ENCODE results near the gene DHRS7B. TPM values are rescaled to one million over a fixed set of nuclear protein-coding genes. Genes with fewer than 3 reads are reported as not detected.

The DHRS7B gene, protein sequence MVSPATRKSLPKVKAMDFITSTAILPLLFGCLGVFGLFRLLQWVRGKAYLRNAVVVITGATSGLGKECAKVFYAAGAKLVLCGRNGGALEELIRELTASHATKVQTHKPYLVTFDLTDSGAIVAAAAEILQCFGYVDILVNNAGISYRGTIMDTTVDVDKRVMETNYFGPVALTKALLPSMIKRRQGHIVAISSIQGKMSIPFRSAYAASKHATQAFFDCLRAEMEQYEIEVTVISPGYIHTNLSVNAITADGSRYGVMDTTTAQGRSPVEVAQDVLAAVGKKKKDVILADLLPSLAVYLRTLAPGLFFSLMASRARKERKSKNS
- 31.9 TPM for total RNA-seq

DNA sequence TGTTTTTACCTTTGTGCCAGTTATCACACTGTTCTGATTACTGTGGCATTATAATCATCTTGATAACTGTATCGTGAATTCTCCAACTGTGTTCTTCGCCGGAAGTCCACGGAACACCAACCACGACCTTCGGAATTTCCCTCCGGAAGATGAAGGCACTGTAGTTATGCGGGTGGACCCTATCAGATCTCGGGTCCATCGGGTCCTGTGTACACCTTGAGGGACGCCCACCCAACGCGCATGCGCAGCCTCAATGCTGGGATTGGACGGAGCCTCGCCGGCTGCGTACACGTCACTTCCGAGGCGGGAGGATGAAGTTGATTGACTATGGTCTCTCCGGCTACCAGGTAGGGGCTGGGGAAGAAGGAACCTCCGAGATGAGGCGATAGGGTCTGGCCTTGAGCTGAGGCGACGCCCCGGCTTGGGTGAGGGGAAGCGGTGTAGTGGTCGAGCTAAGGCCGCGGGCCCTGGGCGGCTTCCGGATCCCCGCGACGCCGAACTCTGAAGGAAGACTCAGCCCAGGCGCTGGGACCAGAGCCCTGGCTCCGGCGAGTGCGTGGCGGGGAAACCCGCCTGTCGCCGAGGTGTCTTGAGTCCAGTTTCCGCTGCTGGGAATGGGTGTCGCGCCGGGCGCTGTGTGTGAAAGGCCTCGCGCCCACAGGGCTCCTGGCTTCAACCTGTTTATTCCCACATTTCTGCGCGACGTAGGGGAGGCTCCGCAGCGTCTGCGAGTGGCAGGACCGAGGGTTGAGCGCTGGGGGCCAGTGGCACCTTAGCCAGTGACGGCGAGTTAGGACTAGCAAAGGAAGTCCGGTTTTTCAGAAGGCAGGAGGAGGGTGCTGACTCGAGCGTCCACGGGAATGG is at the start of gene DHRS7B:
Gene DHRS7B, plus strand, starts transcription at position 320 of the 864 bp plus-strand sequence. Its CDS starts 8 bp downstream, at position 328.

DNA sequence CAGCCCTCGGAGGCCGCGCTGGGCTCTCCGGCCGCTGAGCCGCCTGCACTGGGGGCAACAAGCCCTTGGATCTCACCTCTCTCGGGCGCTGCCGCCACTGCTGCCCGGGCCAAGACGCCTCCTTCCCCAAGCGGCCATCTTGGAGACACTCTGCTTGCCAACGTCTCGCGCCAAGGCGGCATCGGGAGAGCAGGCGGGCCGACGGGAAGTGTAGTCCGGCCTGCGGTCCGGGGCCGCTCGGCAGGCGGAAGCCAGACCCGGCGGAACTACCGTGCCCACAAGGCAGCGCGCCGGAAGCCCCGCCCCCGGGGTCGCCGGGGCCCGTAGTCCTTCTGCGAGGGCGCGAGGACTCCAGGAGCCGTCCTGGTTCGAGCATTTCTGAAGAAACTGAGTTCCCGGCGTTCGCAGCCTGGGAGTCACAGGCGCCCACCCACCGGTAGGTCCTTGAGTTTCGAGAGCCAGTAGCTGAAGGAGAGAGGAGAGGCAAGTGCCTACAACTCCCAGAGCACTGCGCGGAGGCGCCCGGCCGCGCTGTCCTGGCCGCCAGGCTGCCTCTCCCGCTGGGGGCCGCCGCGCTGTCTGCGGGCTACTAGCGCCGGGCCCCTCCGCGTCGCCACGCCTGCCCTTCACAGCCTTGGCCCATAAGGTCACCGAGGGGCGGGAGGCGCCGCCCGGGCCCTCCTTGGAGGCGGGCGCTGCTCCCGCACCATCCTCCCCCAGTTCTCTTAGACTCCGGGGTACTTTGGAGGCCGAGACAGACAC is 87.4 kb downstream of the DHRS7B start, which contains the start of gene TMEM11:
Gene TMEM11, minus strand, starts transcription at position 147 of the 762 bp plus-strand sequence. Its CDS starts 9 bp downstream, at position 138.

Small RNAs within 50 kb of the gene (small RNA-seq; reads per million reads assigned to genes)
- not detected for gene RN7SL426P (ENCODE audit: low replicate concordance)

Other genes starting within 250 kb of the DHRS7B start
- 260 TPM for gene USP22, start 84.0 kb upstream of the DHRS7B start, total RNA-seq
- gene TMEM11, start 87.2 kb downstream of the DHRS7B start, total RNA-seq = 20.3 TPM
- gene NATD1, start 126.4 kb downstream of the DHRS7B start, total RNA-seq = 9.8 TPM
- 23.7 TPM for gene MAP2K3, start 157.7 kb downstream of the DHRS7B start, total RNA-seq
- 11.3 TPM for gene KCNJ12, start 249.4 kb downstream of the DHRS7B start, total RNA-seq

Measured in metanephros (tissue), 2 donors.